Cardiac fibroblast (primary cell): ENCODE data around the gene CCND1.
A peak's percentile ranks its signal among the peaks of the same experiment; 100 is the strongest.
"Not testable (repeated sequence)": the region's sequence is repeated elsewhere in the genome, so short reads cannot be mapped to it uniquely, and the experiment has no call there.

Experiments
- DNase-seq, 2 donors: peaks; one replicate each; pipeline versions ENCODE4 v3.0.0 to v3.0.0-alpha.2; 2010; ENCODE audit warnings: low read depth in 2 of 2
- H3K4me3 ChIP-seq, 2 donors: replicated peaks in 1 of 2; 1 replicate in 1 of 2; 2 replicates in 1 of 2; pipeline ENCODE4 v1.5.1; 2011; ENCODE audit warnings: low read depth in 2 of 2, low read length in 2 of 2, mild to moderate bottlenecking in 2 of 2, moderate library complexity in 1 of 2
- CTCF ChIP-seq: IDR thresholded peaks from one replicate; pipeline ENCODE4 v1.5.1; 2011; ENCODE audit warnings: low read depth, mild to moderate bottlenecking, low read length, inconsistent platforms

CCND1 gene

GRCh38 chr11:69683764-69684333, 42.9 kb downstream of the CCND1 start:
- peak; percentile 56 for TF ChIP-seq CTCF
- peak in 1 of 2 donors; percentile 20 for DNase-seq
- no peak overlapping the region for H3K4me3 ChIP-seq

- H3K4me3 ChIP-seq: no peak overlapping the region
- no peak for DNase-seq
- TF ChIP-seq CTCF: no peak
Measured at GRCh38 chr11:69684651-69685050, 43.7 kb downstream of the CCND1 start.

GRCh38 chr11:69685348-69685747, 44.4 kb downstream of the CCND1 start:
- no peak overlapping the region for H3K4me3 ChIP-seq
- TF ChIP-seq CTCF: no peak
- DNase-seq: no peak

GRCh38 chr11:69686452-69686851, 45.5 kb downstream of the CCND1 start:
- TF ChIP-seq CTCF: no peak
- H3K4me3 ChIP-seq: no peak overlapping the region
- DNase-seq: no peak

GRCh38 chr11:69686856-69687255, 45.9 kb downstream of the CCND1 start:
- DNase-seq: no peak
- TF ChIP-seq CTCF: no peak
- no peak overlapping the region for H3K4me3 ChIP-seq

GRCh38 chr11:69687969-69688771, 47.2 kb downstream of the CCND1 start:
- not testable (repeated sequence) for H3K4me3 ChIP-seq, DNase-seq

GRCh38 chr11:69689484-69690319, 48.7 kb downstream of the CCND1 start:
- no peak overlapping the region for H3K4me3 ChIP-seq
- TF ChIP-seq CTCF: no peak
- DNase-seq: no peak
